Measurements from ENCODE around the gene HES6.

Gene HES6

DNA sequence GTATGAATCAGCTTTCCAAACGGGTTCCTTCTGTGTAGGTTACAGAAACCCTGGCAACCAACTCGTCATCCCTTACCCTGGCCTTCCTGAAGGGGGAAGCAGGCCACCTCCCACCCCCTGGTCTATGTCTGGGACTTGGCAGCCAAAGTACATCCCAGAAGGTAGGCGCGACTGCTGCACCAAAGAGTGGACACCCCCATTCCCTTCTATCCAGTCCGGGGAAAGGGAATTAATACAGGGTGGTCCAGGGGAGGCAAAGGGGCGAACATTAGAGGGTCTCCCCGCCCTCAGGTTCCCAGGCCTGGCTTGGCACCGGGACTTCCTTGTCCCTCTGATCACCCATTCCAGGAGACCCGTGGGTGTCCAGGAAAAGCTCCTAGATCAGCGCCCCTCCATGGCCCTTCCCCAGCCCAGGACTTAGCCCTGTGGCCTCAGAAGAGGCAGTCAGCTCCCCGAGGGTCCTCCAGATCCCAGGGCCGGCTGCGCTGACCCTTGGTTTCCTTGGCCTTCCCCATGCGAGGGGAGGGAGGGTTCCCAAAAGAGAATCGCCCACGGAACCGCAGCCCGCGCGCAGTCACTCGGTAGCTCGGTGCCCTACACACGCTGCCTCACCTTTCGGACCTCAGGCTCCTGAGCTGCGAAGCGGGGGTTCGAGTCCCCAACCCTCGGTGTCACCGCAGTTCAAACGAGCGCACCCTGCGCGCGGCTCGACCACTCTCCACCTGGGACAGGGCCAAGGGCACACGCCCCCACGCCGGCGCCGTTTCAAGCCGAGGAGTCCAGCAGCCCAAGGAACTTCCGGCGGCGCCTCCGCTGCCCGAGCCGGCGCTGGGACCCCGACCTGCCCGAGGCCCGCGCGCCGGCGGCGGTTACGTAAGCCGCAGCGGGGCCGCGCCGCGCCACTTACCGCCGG lies 48.2 kb upstream of the HES6 start, which contains the start of gene PER2:
TSS of gene PER2 (minus strand) at position 874 of the 913 bp plus-strand sequence. CDS start 10,674 bp downstream, outside the sequence.
- H2AFZ ChIP-seq (ENCODE audit: low read length): peak within 1 kb of the TSS; percentile 82
- peak within 1 kb of the TSS; percentile 92 for H3K4me2 ChIP-seq (ENCODE audit: low read depth, low read length)
- peaks cover 8% of the 10 kb centered on the region for H3K4me1 ChIP-seq (ENCODE audit: low read length)
- 0 out of 2 replicates have a peak, but pooled peaks cover 4% of the 10 kb centered on the region for H3F3A ChIP-seq (ENCODE audit: insufficient read depth, low read length)
- no peak for TF ChIP-seq EZH2 (optimal IDR thresholded peaks at IDR 0.05; ENCODE audit: low read depth, low read length)
- TF ChIP-seq, protein P1, sequence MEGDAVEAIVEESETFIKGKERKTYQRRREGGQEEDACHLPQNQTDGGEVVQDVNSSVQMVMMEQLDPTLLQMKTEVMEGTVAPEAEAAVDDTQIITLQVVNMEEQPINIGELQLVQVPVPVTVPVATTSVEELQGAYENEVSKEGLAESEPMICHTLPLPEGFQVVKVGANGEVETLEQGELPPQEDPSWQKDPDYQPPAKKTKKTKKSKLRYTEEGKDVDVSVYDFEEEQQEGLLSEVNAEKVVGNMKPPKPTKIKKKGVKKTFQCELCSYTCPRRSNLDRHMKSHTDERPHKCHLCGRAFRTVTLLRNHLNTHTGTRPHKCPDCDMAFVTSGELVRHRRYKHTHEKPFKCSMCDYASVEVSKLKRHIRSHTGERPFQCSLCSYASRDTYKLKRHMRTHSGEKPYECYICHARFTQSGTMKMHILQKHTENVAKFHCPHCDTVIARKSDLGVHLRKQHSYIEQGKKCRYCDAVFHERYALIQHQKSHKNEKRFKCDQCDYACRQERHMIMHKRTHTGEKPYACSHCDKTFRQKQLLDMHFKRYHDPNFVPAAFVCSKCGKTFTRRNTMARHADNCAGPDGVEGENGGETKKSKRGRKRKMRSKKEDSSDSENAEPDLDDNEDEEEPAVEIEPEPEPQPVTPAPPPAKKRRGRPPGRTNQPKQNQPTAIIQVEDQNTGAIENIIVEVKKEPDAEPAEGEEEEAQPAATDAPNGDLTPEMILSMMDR (IDR thresholded peaks at IDR 0.05; ENCODE audit: low read length): 0 out of 2 replicates have a peak, but pooled peaks have one; percentile 6
- no peak for TF ChIP-seq EZH2phosphoT487 (IDR thresholded peaks at IDR 0.05; ENCODE audit: low read length)
- peak within 1 kb of the TSS; percentile 81 for H3K9ac ChIP-seq (ENCODE audit: low read length)
- H3K4me3 ChIP-seq (ENCODE audit: low read length): peak within 1 kb of the TSS; percentile 88
- no peaks in the 10 kb centered on the region for H3K9me2 ChIP-seq (replicated peaks; ENCODE audit: insufficient read depth, low read length)
- H3K27me3 ChIP-seq (replicated peaks; ENCODE audit: insufficient read depth, low read length): no peaks in the 10 kb centered on the region
- H3K36me3 ChIP-seq (replicated peaks; ENCODE audit: insufficient read depth, low read length): no peaks in the 10 kb centered on the region
- no peaks in the 10 kb centered on the region for H4K20me1 ChIP-seq (ENCODE audit: insufficient read depth, low read length)
- peak within 1 kb of the TSS; percentile 38; the same call in 1 of the 2 replicates for H3K27ac ChIP-seq (ENCODE audit: low read length)
- no peaks in the 10 kb centered on the region for H3K9me3 ChIP-seq (replicated peaks; ENCODE audit: insufficient read depth, low read length)
- peaks cover 53% of the 10 kb centered on the region for H3K79me2 ChIP-seq (ENCODE audit: low read length)
- DNase-seq: peak; percentile 29

DNA sequence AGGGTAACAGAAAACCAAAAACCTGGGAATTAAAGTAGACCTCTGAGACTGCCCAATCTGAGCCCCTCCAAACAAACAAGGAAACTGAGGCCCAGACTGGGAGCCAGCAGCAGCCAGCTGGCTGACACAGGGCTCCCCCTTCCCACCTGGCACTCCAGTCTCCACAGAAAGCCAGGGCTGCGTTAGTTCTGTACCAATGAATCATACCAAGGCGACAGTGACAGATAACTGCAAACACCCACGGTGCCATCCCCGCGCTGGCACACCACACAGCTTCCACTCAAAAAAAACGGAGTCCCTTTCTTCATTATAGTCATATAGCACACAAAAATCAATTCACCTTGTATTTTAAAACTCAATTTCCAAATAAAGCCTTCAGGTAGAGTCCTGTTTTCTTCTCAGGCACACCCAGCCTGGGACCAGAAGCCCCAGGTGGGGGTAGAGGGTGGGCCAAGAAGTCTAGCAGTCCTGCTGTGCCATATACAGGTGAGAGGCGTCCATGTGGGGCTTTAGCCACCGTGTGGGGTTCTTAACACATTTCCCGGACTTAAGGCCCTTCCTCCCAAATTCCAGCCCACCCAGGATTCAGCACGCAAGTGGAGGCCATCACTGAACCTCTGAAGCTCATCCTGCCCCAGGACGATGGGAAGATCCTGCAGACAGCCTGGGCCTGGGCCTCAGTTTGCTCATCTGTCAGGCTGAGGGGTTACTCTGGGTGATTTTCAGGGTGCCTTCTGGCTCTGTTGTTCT lies 47.3 kb upstream of the HES6 start:
- H3K9me3 ChIP-seq (replicated peaks; ENCODE audit: insufficient read depth, low read length): no peaks in the 10 kb centered on the region
- peak overlapping the region; percentile 92; the same call in 1 of the 2 replicates for H3K4me2 ChIP-seq (ENCODE audit: low read depth, low read length)
- TF ChIP-seq, protein P1 (IDR thresholded peaks at IDR 0.05; ENCODE audit: low read length): no peak
- TF ChIP-seq EZH2 (optimal IDR thresholded peaks at IDR 0.05; ENCODE audit: low read depth, low read length) (no peak), EZH2phosphoT487 (IDR thresholded peaks at IDR 0.05; ENCODE audit: low read length) (no peak)
- no peak overlapping the region for H3K27ac ChIP-seq (ENCODE audit: low read length)
- no peaks in the 10 kb centered on the region for H3K27me3 ChIP-seq (replicated peaks; ENCODE audit: insufficient read depth, low read length)
- no peaks in the 10 kb centered on the region for H4K20me1 ChIP-seq (ENCODE audit: insufficient read depth, low read length)
- H3K4me1 ChIP-seq (ENCODE audit: low read length): peaks cover 8% of the 10 kb centered on the region
- no peak overlapping the region; the same call in 1 of the 2 replicates for H3K9ac ChIP-seq (ENCODE audit: low read length)
- H3K9me2 ChIP-seq (replicated peaks; ENCODE audit: insufficient read depth, low read length): no peaks in the 10 kb centered on the region
- H3K36me3 ChIP-seq (replicated peaks; ENCODE audit: insufficient read depth, low read length): no peaks in the 10 kb centered on the region
- peaks cover 61% of the 10 kb centered on the region for H3K79me2 ChIP-seq (ENCODE audit: low read length)
- H3F3A ChIP-seq (ENCODE audit: insufficient read depth, low read length): 0 out of 2 replicates have a peak, but pooled peaks cover 4% of the 10 kb centered on the region
- no peak for DNase-seq
- H2AFZ ChIP-seq (ENCODE audit: low read length): no peak overlapping the region
- H3K4me3 ChIP-seq (ENCODE audit: low read length): peak overlapping the region; percentile 88

DNA sequence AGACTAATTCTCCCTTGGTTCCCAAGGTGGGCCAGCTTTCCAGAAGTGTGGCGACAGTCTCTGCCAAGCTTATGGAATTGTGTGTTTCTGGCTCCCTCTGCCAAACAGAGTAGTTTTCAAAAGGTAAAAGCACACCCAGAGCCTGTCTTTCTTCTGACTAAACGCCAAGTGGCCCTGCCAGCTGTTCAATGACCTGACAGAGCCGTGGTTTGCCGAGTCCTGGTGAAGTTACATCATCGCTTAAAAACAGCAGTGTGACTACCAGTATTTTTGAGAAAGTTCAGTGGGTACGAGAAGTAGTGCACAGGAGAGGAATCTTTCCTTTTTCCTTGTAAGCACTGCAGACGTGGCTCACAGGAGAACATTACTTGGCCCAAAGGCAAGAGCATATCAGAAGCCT lies 46.7 kb upstream of the HES6 start:
- H3K9me3 ChIP-seq (replicated peaks; ENCODE audit: insufficient read depth, low read length): no peaks in the 10 kb centered on the region
- no peak overlapping the region for H3K4me3 ChIP-seq (ENCODE audit: low read length)
- H3K27me3 ChIP-seq (replicated peaks; ENCODE audit: insufficient read depth, low read length): no peaks in the 10 kb centered on the region
- H4K20me1 ChIP-seq (ENCODE audit: insufficient read depth, low read length): no peaks in the 10 kb centered on the region
- H3K27ac ChIP-seq (ENCODE audit: low read length): no peak overlapping the region
- DNase-seq: no peak
- peaks cover 8% of the 10 kb centered on the region for H3K4me1 ChIP-seq (ENCODE audit: low read length)
- H3F3A ChIP-seq (ENCODE audit: insufficient read depth, low read length): 0 out of 2 replicates have a peak, but pooled peaks cover 4% of the 10 kb centered on the region
- no peak overlapping the region for H2AFZ ChIP-seq (ENCODE audit: low read length)
- TF ChIP-seq EZH2phosphoT487 (IDR thresholded peaks at IDR 0.05; ENCODE audit: low read length) (no peak), EZH2 (optimal IDR thresholded peaks at IDR 0.05; ENCODE audit: low read depth, low read length) (no peak)
- TF ChIP-seq, protein P1 (IDR thresholded peaks at IDR 0.05; ENCODE audit: low read length): no peak
- H3K9me2 ChIP-seq (replicated peaks; ENCODE audit: insufficient read depth, low read length): no peaks in the 10 kb centered on the region
- no peak overlapping the region for H3K9ac ChIP-seq (ENCODE audit: low read length)
- peaks cover 67% of the 10 kb centered on the region for H3K79me2 ChIP-seq (ENCODE audit: low read length)
- no peak overlapping the region for H3K4me2 ChIP-seq (ENCODE audit: low read depth, low read length)
- H3K36me3 ChIP-seq (replicated peaks; ENCODE audit: insufficient read depth, low read length): no peaks in the 10 kb centered on the region

All from MM.1S (cell line).